K562 (cell line): ENCODE data around the gene YAE1. TPM values are rescaled to one million over a fixed set of nuclear protein-coding genes. Genes with fewer than 3 reads are reported as not detected.
A peak's percentile ranks its signal among the peaks of the same experiment; 100 is the strongest.

Experiments
- HNRNPH1 ChIP-seq: fragments of 200-400 bp; formaldehyde crosslinking; optimal IDR thresholded peaks from 2 replicates; pipeline ENCODE3; 2017; ENCODE audit warnings: low read depth, mild to moderate bottlenecking, low read length, moderate library complexity
- JUND ChIP-seq, 2 experiments: IDR thresholded peaks; 2 replicates in 1 of 2; 3 replicates in 1 of 2; pipeline ENCODE4 v1.6.1; 2011; ENCODE audit warnings: borderline replicate concordance in 2 of 2, low read depth in 2 of 2, low read length in 2 of 2, improper control_type of control experiment in 1 of 2, missing biosample characterization in 1 of 2, missing genetic modification characterization in 1 of 2, missing genetic modification reagents in 1 of 2
- RB1 ChIP-seq: fragments of 450-650 bp; IDR thresholded peaks from 2 replicates; pipeline ENCODE4 v1.6.1; 2017; ENCODE audit warnings: low read depth, mild to moderate bottlenecking
- SFPQ ChIP-seq: fragments of 200-400 bp; formaldehyde crosslinking; IDR thresholded peaks from 2 replicates; pipeline ENCODE4 v1.6.1; 2017; ENCODE audit warnings: mild to moderate bottlenecking, low read depth, low read length, moderate library complexity
- THRAP3 ChIP-seq: fragments of 450-650 bp; IDR thresholded peaks from 2 replicates; pipeline ENCODE4 v1.6.1; 2016; ENCODE audit warnings: mild to moderate bottlenecking, inconsistent platforms, borderline replicate concordance
- ZNF143 ChIP-seq: sonication (generic); formaldehyde crosslinking; IDR thresholded peaks from 2 replicates; pipeline ENCODE4 v1.9.0; 2022; ENCODE audit warnings: mild to moderate bottlenecking, missing genetic modification reagents
- ZNF217 ChIP-seq: sonication (generic); formaldehyde crosslinking; IDR thresholded peaks from 2 replicates; pipeline ENCODE4 v1.8.0; 2022; ENCODE audit warnings: mild to moderate bottlenecking, missing genetic modification reagents
- polyA plus RNA-seq, 8 experiments: library from polyadenylated mRNA; depleted of rRNA in 4 of 8; stranded (reverse) in 5 of 8; unstranded in 3 of 8; fragments of >200 nt; fragmentation: Nextera tagmentation in 2 of 8; fragmentation: Illumina TruSeq in 1 of 8; extraction: Ambion mirVana in 2 of 8; extraction: Trizol in 1 of 8; gene quantifications; 2 replicates each; pipeline versions ENCODE4 v1.2.1 to v1.2.3, GENCODE V29; 2011 to 2014; ENCODE audit warnings: inconsistent platforms in 1 of 8, missing spikeins in 1 of 8
- total RNA-seq, 7 experiments: library from RNA; depleted of rRNA in 6 of 7; stranded (reverse); fragments of >200 nt in 6 of 7; fragmentation: Illumina TruSeq in 2 of 7; extraction: Trizol in 2 of 7; gene quantifications; 2 replicates each; pipeline versions ENCODE4 v1.2.1 to v1.2.3, GENCODE V29; 2011 to 2021; ENCODE audit warnings: low replicate concordance in 1 of 7
- TF ChIP-seq, protein P1 (sequence below): sonication (generic); formaldehyde crosslinking; IDR thresholded peaks from 2 replicates; pipeline ENCODE4 v1.8.0; 2022; ENCODE audit warnings: mild to moderate bottlenecking, missing genetic modification reagents
- TF ChIP-seq, protein P2 (sequence below): sonication (generic); formaldehyde crosslinking; IDR thresholded peaks from 2 replicates; pipeline ENCODE4 v1.9.0; 2022; ENCODE audit warnings: mild to moderate bottlenecking, missing genetic modification reagents
- TF ChIP-seq, protein P3 (sequence below), 2 experiments: fragments of 450-650 bp; IDR thresholded peaks; 2 replicates each; pipeline ENCODE4 v1.6.1; 2018; ENCODE audit warnings: mild to moderate bottlenecking in 2 of 2, low read depth in 1 of 2; ENCODE audit not compliant: partially characterized antibody in 2 of 2

The YAE1 gene
- total and polyA plus RNA-seq, 9 of the 15 experiments (the other 6 are each of a cell fraction or from before 2014, with no cell fraction given) = 15.2 to 63.4 (median 30.1) TPM

DNA sequence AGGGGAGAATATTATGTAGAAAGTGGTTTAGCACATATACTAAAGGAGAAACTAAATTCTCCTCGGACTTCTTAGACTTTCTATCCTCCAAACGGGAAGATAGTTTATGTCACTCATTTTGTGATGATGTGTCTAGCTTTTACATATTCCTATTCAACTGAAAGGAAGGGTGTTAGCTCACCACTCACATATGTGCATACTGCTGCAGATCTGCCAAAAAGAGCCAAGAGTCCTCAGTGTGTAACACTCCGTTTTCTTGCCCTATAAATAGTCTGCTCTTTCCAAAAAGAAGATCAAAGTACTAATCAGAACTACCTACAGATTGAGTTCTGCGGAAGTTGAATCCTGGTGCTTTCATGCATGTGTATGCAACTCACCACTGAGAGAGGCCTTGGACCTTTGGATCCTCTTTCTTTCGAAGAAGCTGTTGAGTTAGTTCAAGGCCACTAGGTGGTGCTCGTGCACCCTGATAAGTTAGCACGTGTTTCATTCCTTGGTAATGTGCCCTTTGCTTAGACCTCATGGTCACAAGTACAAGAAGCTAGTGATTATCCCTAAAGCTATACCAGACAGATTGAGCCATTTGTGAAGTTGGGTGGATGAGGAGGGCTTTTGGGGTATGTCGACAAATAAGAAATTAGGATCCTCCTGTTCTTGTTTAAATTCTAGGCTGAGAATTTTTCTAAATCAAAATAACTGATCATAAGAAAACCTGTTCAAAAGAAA lies 14.1 kb downstream of the YAE1 start (continued):
- TF ChIP-seq SFPQ (no peak), HNRNPH1 (no peak), ZNF217 (no peak), ZNF143 (CRISPR knock-in tag) (no peak), JUND (IDR thresholded peaks at IDR 0.05; ENCODE audit: borderline replicate concordance, low read depth, low read length) (peak; percentile 58; the same call in 1 of the 2 replicates), JUND (tag; IDR thresholded peaks at IDR 0.05; ENCODE audit: borderline replicate concordance, low read depth, low read length) (peak; percentile 36; the same call in 1 of the 3 replicates), RB1 (peak; percentile 61; the same call in 1 of the 2 replicates), THRAP3 (no peak)
- TF ChIP-seq, protein P1, sequence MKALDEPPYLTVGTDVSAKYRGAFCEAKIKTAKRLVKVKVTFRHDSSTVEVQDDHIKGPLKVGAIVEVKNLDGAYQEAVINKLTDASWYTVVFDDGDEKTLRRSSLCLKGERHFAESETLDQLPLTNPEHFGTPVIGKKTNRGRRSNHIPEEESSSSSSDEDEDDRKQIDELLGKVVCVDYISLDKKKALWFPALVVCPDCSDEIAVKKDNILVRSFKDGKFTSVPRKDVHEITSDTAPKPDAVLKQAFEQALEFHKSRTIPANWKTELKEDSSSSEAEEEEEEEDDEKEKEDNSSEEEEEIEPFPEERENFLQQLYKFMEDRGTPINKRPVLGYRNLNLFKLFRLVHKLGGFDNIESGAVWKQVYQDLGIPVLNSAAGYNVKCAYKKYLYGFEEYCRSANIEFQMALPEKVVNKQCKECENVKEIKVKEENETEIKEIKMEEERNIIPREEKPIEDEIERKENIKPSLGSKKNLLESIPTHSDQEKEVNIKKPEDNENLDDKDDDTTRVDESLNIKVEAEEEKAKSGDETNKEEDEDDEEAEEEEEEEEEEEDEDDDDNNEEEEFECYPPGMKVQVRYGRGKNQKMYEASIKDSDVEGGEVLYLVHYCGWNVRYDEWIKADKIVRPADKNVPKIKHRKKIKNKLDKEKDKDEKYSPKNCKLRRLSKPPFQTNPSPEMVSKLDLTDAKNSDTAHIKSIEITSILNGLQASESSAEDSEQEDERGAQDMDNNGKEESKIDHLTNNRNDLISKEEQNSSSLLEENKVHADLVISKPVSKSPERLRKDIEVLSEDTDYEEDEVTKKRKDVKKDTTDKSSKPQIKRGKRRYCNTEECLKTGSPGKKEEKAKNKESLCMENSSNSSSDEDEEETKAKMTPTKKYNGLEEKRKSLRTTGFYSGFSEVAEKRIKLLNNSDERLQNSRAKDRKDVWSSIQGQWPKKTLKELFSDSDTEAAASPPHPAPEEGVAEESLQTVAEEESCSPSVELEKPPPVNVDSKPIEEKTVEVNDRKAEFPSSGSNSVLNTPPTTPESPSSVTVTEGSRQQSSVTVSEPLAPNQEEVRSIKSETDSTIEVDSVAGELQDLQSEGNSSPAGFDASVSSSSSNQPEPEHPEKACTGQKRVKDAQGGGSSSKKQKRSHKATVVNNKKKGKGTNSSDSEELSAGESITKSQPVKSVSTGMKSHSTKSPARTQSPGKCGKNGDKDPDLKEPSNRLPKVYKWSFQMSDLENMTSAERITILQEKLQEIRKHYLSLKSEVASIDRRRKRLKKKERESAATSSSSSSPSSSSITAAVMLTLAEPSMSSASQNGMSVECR (CRISPR knock-in tag) = no peak
- TF ChIP-seq, protein P2, sequence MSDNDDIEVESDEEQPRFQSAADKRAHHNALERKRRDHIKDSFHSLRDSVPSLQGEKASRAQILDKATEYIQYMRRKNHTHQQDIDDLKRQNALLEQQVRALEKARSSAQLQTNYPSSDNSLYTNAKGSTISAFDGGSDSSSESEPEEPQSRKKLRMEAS (CRISPR knock-in tag) = peak; percentile 86
- TF ChIP-seq, protein P3, sequence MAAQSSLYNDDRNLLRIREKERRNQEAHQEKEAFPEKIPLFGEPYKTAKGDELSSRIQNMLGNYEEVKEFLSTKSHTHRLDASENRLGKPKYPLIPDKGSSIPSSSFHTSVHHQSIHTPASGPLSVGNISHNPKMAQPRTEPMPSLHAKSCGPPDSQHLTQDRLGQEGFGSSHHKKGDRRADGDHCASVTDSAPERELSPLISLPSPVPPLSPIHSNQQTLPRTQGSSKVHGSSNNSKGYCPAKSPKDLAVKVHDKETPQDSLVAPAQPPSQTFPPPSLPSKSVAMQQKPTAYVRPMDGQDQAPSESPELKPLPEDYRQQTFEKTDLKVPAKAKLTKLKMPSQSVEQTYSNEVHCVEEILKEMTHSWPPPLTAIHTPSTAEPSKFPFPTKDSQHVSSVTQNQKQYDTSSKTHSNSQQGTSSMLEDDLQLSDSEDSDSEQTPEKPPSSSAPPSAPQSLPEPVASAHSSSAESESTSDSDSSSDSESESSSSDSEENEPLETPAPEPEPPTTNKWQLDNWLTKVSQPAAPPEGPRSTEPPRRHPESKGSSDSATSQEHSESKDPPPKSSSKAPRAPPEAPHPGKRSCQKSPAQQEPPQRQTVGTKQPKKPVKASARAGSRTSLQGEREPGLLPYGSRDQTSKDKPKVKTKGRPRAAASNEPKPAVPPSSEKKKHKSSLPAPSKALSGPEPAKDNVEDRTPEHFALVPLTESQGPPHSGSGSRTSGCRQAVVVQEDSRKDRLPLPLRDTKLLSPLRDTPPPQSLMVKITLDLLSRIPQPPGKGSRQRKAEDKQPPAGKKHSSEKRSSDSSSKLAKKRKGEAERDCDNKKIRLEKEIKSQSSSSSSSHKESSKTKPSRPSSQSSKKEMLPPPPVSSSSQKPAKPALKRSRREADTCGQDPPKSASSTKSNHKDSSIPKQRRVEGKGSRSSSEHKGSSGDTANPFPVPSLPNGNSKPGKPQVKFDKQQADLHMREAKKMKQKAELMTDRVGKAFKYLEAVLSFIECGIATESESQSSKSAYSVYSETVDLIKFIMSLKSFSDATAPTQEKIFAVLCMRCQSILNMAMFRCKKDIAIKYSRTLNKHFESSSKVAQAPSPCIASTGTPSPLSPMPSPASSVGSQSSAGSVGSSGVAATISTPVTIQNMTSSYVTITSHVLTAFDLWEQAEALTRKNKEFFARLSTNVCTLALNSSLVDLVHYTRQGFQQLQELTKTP (IDR thresholded peaks at IDR 0.05; ENCODE audit: low read depth in 1 of 2, partially characterized antibody in 2 of 2) = no peak
